GM12878 (cell line): Measurements from ENCODE around the gene ATP7B.

Experiments
- BCLAF1 ChIP-seq: fragments of 450-650 bp; IDR thresholded peaks from 2 replicates; pipeline ENCODE4 v1.6.1; 2017; ENCODE audit warnings: antibody characterized with exemption, mild to moderate bottlenecking, moderate library complexity
- BHLHE40 ChIP-seq, 2 experiments: fragments of 450-650 bp in 1 of 2; IDR thresholded peaks; 2 replicates each; pipeline ENCODE4 v1.6.1; 2011 to 2017; ENCODE audit warnings: low read depth in 2 of 2, borderline replicate concordance in 1 of 2, improper control_type of control experiment in 1 of 2, low read length in 1 of 2, mild to moderate bottlenecking in 1 of 2
- CTCF ChIP-seq, 3 experiments: IDR thresholded peaks in 2 of 3; conservative IDR thresholded peaks in 1 of 3; 2 replicates each; pipeline ENCODE4 v1.5.1; 2011; ENCODE audit warnings: low read depth in 3 of 3, low read length in 3 of 3, mild to moderate bottlenecking in 3 of 3, control low read depth in 2 of 3, moderate library complexity in 2 of 3, inconsistent platforms in 1 of 3, mixed read lengths in 1 of 3; ENCODE audit not compliant: control insufficient read depth in 2 of 3, insufficient read depth in 1 of 3; ENCODE audit errors: extremely low read depth in 1 of 3
- EZH2 ChIP-seq: IDR thresholded peaks from 2 replicates; pipeline ENCODE4 v1.6.1; 2012; ENCODE audit warnings: low read depth, mild to moderate bottlenecking, control low read depth, inconsistent platforms, low read length, borderline replicate concordance; ENCODE audit not compliant: control insufficient read depth
- MAX ChIP-seq: IDR thresholded peaks from 2 replicates; pipeline ENCODE4 v1.6.1; 2012; ENCODE audit warnings: low read depth, low read length, improper control_type of control experiment
- MYC ChIP-seq: IDR thresholded peaks from 2 replicates; pipeline ENCODE4 v1.6.1; 2011; ENCODE audit warnings: mild to moderate bottlenecking, low read length, moderate library complexity, inconsistent platforms; ENCODE audit not compliant: insufficient read depth, insufficient replicate concordance, insufficient read length, severe bottlenecking
- NFIC ChIP-seq: IDR thresholded peaks from 2 replicates; pipeline ENCODE4 v1.6.1; 2012; ENCODE audit warnings: low read depth, mild to moderate bottlenecking, inconsistent platforms, low read length, moderate library complexity
- NFYB ChIP-seq: IDR thresholded peaks from 2 replicates; pipeline ENCODE4 v1.6.1; 2011; ENCODE audit warnings: low read depth, mild to moderate bottlenecking, low read length, improper control_type of control experiment, moderate library complexity; ENCODE audit not compliant: insufficient read depth
- POLR2A ChIP-seq: IDR thresholded peaks from 2 replicates; pipeline ENCODE4 v1.6.1; 2011; ENCODE audit warnings: low read depth, mild to moderate bottlenecking, low read length
- SMAD5 ChIP-seq: IDR thresholded peaks from 2 replicates; pipeline ENCODE4 v1.6.1; 2016; ENCODE audit warnings: antibody characterized with exemption, low read depth
- ZBTB33 ChIP-seq: fragments of 450-650 bp; IDR thresholded peaks from 2 replicates; pipeline ENCODE4 v1.6.1; 2017; ENCODE audit warnings: mild to moderate bottlenecking
- ZBTB40 ChIP-seq: fragments of 450-650 bp; IDR thresholded peaks from 2 replicates; pipeline ENCODE4 v1.6.1; 2016; ENCODE audit warnings: mild to moderate bottlenecking, moderate library complexity, borderline replicate concordance

GRCh38 chr13:52020191-52020590 is 8.9 kb upstream of the ATP7B start:
- no peak for TF ChIP-seq NFYB
- no peak for TF ChIP-seq MAX
- no peak for TF ChIP-seq CTCF (IDR thresholded peaks at IDR 0.05 in 2 of 3, conservative IDR thresholded peaks at IDR 0.05 in 1 of 3; ENCODE audit: control insufficient read depth in 2 of 3, extremely low read depth in 1 of 3, insufficient read depth in 1 of 3, low read depth in 3 of 3, low read length in 3 of 3)
- no peak for TF ChIP-seq EZH2
- no peak for TF ChIP-seq POLR2A
- no peak for TF ChIP-seq ZBTB40
- no peak for TF ChIP-seq ZBTB33
- no peak for TF ChIP-seq MYC
- TF ChIP-seq BHLHE40 (IDR thresholded peaks at IDR 0.05; ENCODE audit: borderline replicate concordance in 1 of 2, low read depth in 2 of 2, low read length in 1 of 2), result no peak
- no peak for TF ChIP-seq NFIC
- no peak for TF ChIP-seq SMAD5
- TF ChIP-seq BCLAF1, result no peak
